Measurements from ENCODE around the gene APOBR.
"Not testable (repeated sequence)": the region's sequence is repeated elsewhere in the genome, so short reads cannot be mapped to it uniquely, and the experiment has no call there.

The APOBR gene

DNA sequence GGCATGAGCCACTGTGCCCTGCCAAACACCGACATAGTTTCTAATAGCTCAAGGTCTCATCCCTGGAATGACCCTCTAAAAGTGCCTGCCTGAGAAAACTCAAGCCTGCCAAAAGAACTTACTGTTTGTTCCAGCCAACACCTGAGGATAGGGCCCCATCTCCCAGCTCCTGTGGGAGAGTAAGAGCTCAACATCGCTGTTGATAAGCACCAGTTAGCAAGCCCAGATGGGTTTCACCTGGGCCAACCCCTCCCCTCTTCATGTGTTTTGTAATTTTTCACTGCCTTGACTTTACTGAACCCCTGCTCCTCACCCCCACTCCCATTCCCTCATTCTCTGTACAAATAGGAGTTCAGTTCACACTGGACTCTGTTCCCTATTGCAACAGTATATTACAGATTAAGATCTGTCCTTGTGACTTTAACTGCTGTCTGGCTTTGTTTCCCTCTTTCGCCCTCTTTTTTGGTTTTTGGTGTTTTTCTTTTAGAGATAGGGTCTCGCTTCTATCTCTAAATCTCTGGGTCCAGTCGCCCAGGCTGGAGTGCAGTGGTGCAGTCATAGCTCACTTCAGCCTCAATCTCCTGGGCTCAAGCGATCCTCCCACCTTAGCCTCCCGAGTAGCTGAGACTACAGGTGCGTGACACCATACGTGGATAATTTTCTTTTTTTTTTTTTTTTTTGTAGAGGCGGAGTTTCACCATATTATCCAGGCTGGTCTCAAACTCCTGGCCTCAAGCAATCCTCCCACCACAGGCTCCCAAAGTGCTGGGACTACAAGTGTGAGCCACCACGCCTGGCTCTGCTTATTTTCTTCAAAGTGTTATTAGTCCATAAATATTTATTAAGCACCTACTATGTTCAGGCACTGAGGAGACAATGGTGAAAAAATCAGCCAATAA lies 32.0 kb downstream of the APOBR start:
- no peak for DNase-seq (ENCODE audit: low read depth)

DNA sequence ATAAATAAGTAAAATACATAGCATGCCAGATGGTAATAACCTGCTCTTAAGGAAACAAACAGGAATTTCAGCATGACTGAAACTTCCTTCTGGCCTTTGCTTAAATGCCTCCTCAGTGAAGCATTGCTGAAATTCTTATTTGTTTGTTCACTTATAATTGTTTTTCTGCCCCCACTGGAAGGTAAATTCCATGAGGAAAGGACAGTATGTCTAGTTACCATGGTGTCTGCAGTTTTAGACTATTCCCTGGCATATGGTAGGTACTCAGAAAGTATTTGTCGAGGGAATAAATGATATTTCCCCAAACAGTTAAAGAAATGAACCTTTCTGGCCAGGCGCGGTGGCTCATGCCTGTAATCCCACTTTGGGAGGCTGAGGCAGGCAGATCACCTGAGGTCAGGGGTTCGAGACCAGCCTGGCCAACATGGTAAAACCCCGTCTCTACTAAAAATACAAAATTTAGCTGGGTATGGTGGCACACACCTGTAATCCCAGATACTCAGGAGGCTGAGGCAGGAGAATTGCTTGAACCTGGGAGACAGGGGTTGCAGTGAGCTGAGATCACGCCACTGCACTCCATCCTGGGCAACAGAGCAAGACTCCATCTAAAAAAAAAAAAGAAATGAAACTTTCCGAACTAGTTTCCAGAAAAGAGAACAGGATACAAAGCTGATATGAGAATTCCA lies 32.8 kb downstream of the APOBR start:
- not testable (repeated sequence) for DNase-seq (ENCODE audit: low read depth)

DNA sequence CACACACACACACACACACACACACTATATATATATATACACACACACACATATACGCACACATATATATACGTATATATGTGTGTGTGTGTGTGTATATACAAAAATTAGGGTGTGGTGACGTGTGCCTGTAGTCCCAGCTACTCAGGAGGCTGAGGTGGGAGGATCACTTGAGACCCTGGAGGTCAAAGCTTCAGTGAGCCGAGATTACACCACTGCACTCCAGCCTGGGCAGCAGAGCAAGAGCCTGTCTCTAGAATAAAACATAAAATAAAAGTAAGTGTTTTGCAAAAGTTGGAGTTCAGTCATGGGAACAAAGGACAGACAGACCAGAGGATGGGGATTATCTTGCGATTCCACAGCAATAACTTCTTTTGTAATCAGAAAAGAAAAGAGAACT lies 33.5 kb downstream of the APOBR start:
- no peak for DNase-seq (ENCODE audit: low read depth)

- no peak for DNase-seq (ENCODE audit: low read depth)
These were observed 34.0 kb downstream of the APOBR start for GRCh38 chr16:28528463-28528867.

- DNase-seq (ENCODE audit: low read depth): no peak
These were observed 34.7 kb downstream of the APOBR start for GRCh38 chr16:28529124-28529523.

DNA sequence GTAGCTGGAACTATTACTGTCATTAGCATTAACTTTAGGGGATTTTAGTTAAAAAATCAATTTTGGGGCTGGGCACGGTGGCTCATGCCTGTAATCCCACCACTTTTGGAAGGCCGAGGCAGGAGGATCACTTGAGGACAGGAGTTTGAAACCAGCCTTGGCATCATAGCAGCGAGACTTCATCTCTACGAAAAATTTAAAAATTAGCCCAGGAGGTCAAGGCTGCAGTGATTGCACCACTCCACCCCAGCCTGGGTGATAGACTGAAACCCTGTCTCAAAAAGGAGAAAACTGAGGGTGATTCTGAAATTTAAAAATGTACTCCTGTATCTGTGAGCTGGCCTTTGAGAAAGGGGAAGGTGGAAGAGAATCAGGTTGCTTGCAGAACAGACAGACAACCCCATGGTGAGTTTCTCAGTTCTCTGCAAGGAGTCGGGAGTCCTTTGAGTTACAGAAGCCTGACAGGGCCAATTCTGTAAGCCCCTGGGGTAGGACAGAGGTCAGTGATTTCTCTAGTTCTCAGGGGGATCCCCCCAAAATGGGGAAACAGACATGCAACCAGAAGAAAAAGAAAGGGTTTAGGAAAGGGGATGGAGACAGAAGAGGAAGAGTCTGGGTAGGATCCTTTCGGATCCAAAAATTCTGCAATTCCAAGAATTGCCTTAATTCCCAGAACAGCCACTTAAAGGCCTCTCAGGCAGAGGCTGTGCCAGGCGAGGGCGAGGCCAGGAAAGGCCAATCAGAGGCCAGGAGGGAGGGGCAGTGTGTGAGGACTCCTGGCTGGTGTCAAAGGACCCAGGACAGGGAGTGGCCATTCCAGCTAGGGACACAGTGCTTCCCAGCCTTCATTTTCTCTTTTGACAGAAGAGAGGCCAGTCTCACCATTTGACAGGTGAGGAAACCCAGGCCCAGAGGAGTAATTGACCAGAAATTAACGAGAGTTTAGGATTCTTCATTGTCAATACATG lies 37.6 kb downstream of the APOBR start:
- DNase-seq (ENCODE audit: low read depth): no peak

- no peak for DNase-seq (ENCODE audit: low read depth)
These were observed 38.7 kb downstream of the APOBR start for GRCh38 chr16:28532940-28533647.

DNA sequence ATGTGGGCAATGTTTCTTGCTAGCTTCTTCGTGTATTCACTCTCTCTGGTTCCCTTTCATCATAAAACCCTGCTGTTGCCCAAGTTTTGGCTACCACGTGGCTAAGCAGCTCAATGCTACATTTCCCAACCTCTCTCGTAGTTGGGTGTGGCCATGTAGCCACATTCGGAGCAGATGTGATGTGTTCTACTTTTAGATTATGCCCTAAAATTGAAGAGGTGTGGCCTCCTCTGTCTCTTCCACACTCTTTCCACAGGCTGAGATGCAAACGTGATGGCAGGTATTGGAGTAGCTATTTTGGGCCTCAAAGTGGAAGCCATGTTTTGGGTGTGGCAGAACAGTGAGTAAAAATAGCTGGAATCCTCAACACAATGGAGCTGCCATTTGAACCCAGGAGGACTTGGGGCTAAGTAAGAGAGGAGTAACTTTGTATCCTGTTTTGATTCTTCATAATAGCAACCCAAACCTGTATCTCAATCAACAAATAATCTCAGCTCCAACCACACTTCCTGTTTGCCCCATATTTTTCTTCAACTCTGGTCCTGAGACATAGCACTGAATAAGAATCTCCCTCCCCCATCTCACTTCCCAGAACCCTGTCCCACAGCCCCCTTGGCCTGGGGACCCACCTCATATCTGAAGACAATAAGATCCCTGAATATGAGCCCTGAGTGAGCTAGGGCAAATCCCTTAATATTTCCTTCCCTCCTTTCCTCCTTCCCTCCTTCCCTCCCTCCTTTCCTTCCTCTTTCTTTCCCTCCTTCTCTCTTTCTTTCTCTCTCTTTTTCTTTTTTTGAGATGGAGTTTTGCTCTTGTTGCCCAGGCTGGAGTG lies 40.3 kb downstream of the APOBR start:
- DNase-seq (ENCODE audit: low read depth): no peak

DNA sequence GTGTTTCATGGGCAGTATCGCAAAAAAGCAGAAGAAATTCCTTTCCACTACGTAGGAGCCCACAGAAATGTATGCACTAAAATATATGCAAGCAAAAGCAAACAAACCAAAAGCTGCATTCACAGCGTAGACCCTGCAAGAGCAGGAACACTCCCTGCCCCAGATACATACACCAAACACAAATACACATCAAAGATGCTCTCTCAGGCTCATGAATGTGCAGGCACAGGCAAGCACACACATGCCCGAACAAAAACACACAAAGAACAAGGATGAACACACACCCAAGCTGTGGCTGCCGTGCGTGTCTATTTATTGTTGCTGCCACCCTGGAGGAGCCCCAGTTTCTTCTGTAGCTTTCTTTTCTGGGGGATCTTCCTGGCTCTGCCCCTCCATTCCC lies 42.6 kb downstream of the APOBR start:
- DNase-seq (ENCODE audit: low read depth): no peak

GRCh38 chr16:28537964-28538732 lies 43.7 kb downstream of the APOBR start:
- DNase-seq (ENCODE audit: low read depth): no peak

- DNase-seq (ENCODE audit: low read depth): no peak
These were observed 44.5 kb downstream of the APOBR start, which contains the start of gene NUPR1 for GRCh38 chr16:28538733-28539596. NUPR1 (minus strand) TSS chr16:28538974; CDS start chr16:28538907, 67 bp downstream.

DNA sequence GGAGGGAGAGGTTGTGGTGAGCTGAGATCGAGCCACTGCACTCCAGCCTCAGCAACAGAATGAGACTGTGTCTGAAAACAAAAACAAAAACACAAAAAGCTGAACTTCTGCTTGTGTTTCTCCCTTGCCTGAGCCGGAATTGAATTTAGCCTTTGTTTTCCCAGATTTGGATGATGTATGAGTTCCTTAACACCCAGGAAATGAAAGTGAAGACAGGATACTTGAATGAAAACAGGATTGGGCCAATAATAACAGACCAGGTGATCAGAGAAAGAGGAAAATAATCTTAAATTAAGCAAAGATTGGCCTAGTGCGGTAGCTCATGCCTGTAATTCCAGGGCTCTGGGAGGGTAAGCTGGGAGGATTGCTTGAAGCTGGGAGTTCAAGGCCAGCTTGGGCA lies 45.9 kb downstream of the APOBR start:
- no peak for DNase-seq (ENCODE audit: low read depth)

DNA sequence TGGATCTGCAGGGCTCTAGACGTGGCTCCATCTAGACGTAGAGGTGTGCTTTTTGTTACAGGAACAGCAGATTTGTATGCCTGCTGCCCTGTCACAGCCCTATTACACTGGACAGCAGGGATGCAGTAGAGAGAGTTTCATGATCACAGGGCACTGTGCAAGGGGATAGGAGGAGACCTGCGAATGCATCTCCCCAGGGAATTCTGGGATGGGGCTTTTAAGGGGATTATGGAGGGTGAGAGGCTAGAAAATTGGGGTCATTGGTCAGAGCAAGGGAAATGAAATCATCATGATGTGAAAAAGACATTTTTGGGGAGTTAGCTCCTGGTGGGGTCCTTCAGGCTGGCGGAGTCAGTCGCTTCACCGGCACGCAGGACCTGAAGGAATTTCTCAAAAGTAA lies 48.2 kb downstream of the APOBR start:
- DNase-seq (ENCODE audit: low read depth): no peak

DNA sequence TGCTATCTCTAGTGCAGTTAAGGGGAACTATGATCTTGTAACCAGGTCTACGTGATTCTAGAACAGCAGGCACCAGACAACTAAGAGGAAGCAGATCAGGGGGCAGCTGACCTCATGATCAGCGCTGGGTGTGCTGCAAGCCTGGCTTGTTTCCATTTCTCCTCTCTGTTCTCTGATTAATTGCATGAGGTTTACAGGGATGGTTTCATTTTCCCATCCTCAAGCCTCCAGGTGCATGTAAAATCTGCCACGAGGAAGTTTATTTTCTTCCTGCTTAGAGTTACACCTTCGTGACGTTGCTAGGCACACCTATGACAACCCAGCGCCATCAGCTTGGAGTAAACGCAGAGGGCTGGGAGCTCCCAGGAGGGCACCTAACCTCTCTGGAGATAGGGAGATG lies 48.6 kb downstream of the APOBR start:
- DNase-seq (ENCODE audit: low read depth): no peak

- DNase-seq (ENCODE audit: low read depth): no peak
These were observed 50.6 kb downstream of the APOBR start for GRCh38 chr16:28544998-28545397.

- not testable (repeated sequence) for DNase-seq (ENCODE audit: low read depth)
These were observed 51.5 kb downstream of the APOBR start for GRCh38 chr16:28545964-28546363.

- DNase-seq (ENCODE audit: low read depth): no peak
These were observed 52.2 kb downstream of the APOBR start for GRCh38 chr16:28546626-28547025.

GRCh38 chr16:28548306-28548802 lies 53.9 kb downstream of the APOBR start:
- no peak for DNase-seq (ENCODE audit: low read depth)
